ENCODE results near the gene KIF24. TPM values are rescaled to one million over a fixed set of nuclear protein-coding genes. Genes with fewer than 3 reads are reported as not detected.
"Not testable (repeated sequence)": the region's sequence is repeated elsewhere in the genome, so short reads cannot be mapped to it uniquely, and the experiment has no call there.

KIF24 gene
- total RNA-seq, 1 experiment from 2014 or later: 4.1 TPM

DNA sequence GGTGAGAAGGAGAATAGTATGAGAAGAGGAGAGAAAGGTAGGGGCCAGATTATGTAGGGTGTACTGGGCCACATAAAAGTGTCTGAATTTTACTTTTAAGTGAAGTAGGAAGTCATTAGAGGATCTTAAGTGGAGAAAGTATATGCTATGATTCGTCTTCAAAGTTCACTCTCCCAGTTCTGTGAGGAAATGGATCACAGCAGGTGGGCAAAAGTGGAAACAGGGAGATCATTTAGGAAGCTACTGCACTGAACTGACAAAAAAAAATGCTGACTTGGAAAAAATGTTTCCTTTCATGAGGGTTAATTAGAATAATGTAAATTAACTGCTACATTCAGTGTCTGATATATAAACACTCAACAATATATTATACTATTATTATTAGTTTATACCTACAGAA lies 2.4 kb downstream of the KIF24 start:
- H3K36me3 ChIP-seq: no peaks in the 10 kb centered on the region
- no peaks in the 10 kb centered on the region for H3K27me3 ChIP-seq (replicated peaks)
- no peak overlapping the region for H3K4me3 ChIP-seq
- no peaks in the 10 kb centered on the region for H3K9me3 ChIP-seq (replicated peaks)
- H3K27ac ChIP-seq: no peak overlapping the region
- DNase-seq (ENCODE audit: low read depth in 1 of 2, low spot score in 2 of 2): no peak
- peaks cover 9% of the 10 kb centered on the region for H3K4me1 ChIP-seq (replicated peaks)

DNA sequence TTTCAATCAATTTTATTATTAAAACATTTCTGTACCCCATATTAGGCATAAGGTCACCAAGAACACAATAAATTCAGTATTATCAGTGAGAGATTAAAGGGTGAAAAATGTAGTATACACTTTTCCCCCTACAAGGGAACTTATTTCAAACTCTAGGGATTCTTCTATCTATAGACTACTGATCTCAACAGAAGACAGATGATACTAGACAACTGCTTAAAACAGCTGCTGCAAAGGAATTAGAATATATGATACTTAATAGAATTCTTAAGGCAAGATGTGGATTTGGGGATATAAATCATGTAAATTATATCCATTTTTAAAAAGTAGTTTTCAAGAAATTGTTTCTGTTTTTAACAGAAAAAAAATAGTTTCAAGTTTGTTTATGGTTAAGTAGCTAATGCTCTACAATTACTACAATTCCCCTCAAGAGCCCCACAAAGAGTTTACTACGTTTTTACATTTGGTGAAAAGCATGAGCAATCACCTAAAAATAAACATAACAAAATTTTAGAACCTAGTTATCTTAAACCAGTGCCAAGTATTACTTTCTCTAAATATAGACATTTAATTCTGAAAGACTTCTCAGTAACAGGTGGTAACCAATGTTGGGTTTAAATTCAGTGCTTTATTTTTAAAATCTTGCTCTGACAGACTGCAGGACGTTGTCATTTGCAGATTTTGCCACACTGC lies 6.0 kb downstream of the KIF24 start:
- Histone ChIP-seq H3K4me3 (no peak overlapping the region), H3K27me3 (replicated peaks) (no peaks in the 10 kb centered on the region), H3K4me1 (replicated peaks) (peaks cover 8% of the 10 kb centered on the region), H3K27ac (no peak overlapping the region), H3K9me3 (replicated peaks) (no peaks in the 10 kb centered on the region), H3K36me3 (no peaks in the 10 kb centered on the region)
- no peak for DNase-seq (ENCODE audit: low read depth in 1 of 2, low spot score in 2 of 2)

DNA sequence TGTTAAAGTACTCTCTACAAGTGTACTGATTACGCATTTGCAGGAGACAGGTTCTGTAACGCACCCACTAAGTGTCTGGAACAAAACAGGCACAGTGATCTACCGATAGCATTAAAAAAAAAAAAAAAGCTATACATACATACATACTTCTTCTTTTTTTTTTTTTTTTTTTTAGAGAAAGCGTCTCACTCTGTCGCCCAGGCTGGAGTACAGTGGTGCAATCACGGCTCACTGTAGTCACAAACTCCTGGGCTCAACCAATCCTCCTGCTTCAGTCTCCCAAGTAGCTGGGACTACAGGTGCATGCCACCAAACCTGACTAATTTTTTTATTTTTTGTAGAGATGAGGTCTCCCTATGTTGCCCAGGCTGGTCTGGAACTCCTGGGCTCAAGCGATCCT lies 7.6 kb downstream of the KIF24 start:
- no peak for DNase-seq (ENCODE audit: low read depth in 1 of 2, low spot score in 2 of 2)
- H3K4me3 ChIP-seq: no peak overlapping the region
- H3K27ac ChIP-seq: no peak overlapping the region
- H3K9me3 ChIP-seq (replicated peaks): no peaks in the 10 kb centered on the region
- H3K4me1 ChIP-seq (replicated peaks): 0 out of 2 replicates have a peak, but pooled peaks cover 4% of the 10 kb centered on the region
- H3K27me3 ChIP-seq (replicated peaks): no peaks in the 10 kb centered on the region
- no peaks in the 10 kb centered on the region for H3K36me3 ChIP-seq

DNA sequence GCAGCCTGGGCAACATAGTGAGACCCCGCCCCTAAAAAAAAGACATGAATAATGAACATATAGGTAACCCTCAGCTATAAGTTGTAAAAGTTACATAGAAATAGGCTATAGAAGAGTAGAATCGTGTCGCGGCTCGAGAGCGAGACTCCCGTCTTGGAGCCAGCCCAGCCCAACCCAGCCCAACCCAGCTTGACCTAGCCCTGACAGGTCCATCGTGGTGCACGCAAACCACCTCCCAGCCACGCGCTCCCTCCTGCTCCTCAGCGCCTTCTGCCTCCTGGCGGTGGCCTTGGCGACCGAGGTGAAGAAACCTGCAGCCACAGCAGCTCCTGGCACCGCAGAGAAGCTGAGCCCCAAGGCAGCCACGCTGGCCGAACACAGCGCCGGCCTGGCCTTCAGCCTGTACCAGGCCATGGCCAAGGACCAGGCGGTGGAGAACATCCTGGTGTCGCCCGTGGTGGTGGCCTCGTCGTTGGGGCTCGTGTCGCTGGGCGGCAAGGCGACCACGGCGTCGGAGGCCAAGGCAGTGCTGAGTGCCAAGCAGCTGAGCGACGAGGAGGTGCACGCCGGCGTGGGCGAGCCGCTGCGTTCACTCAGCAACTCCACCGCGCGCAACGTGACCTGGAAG lies 10.8 kb downstream of the KIF24 start:
- no peak overlapping the region for H3K4me3 ChIP-seq
- H3K27ac ChIP-seq: no peak overlapping the region
- no peak for DNase-seq (ENCODE audit: low read depth in 1 of 2, low spot score in 2 of 2)
- no peaks in the 10 kb centered on the region for H3K4me1 ChIP-seq (replicated peaks)
- H3K36me3 ChIP-seq: no peaks in the 10 kb centered on the region
- H3K27me3 ChIP-seq (replicated peaks): no peaks in the 10 kb centered on the region
- no peaks in the 10 kb centered on the region for H3K9me3 ChIP-seq (replicated peaks)

DNA sequence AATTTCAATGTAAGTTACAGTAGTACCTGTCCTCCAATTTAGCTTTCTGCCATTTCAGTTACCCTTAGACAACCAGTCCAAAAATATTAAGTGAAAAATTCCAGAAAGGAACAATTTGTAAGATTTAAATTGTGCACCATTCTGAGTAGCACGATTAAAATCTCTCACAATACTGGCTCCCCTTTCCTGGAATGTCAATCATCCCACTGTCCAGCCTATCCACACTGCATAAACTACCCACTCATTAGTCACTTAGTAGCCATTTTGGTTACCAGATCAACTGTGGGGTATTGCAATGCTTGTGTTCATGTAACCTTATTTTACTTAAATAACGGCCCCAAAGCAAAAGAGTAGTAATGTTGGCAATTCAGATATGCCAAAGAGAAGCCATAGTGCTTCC lies 11.6 kb downstream of the KIF24 start:
- H3K27me3 ChIP-seq (replicated peaks): no peaks in the 10 kb centered on the region
- DNase-seq (ENCODE audit: low read depth in 1 of 2, low spot score in 2 of 2): no peak
- H3K36me3 ChIP-seq: no peaks in the 10 kb centered on the region
- H3K4me3 ChIP-seq: no peak overlapping the region
- no peaks in the 10 kb centered on the region for H3K4me1 ChIP-seq (replicated peaks)
- no peaks in the 10 kb centered on the region for H3K9me3 ChIP-seq (replicated peaks)
- H3K27ac ChIP-seq: no peak overlapping the region

DNA sequence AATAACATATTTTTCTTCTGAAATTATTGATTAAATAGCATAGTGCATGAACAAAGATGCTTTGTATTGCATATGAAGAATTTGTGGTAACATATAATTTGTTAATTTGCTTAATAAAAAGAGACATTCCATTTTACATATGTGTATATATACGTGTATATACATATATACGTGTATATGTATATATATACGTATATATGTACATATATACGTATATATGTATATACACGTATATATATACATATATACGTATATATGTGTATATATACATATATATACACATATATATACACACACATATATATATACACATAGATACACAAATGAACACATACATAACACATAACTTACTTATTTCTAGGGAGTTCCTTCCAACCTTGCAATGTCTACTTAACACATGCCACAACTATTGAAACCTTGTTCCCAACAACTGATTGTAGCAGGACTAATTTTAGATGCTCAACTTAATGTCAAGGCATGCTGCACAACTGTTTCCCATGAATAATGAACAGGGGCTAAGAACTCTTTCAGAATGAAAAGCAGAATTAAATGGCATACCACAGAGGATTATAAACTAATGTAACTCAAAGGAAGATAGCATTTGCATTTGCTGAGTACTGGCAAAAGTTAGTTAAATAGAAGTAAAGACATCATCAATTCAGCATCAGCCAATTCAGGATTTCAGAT lies 17.4 kb downstream of the KIF24 start:
- Histone ChIP-seq H3K36me3 (no peaks in the 10 kb centered on the region), H3K4me3 (no peak overlapping the region), H3K27me3 (replicated peaks) (no peaks in the 10 kb centered on the region), H3K27ac (no peak overlapping the region), H3K9me3 (replicated peaks) (no peaks in the 10 kb centered on the region), H3K4me1 (replicated peaks) (no peaks in the 10 kb centered on the region)
- DNase-seq (ENCODE audit: low read depth in 1 of 2, low spot score in 2 of 2): no peak

DNA sequence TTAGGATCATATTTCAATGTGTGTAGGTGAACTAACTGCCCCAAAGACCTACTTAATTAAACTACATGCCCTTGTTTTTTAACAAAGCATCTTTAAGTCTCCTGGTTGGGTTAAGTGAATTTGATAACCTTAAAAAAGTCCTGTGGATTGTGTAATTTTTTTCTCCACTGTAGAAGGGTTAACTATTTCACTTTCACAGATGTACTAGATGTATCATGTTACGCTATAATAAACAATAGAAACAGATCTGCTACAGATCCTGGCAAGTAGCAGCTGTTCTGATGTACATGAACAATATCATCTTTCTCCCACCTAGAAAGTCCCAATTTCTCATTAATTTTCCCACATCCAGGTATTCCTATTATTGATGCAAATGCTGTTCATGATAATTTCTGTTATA lies 18.9 kb downstream of the KIF24 start:
- Histone ChIP-seq H3K27me3 (replicated peaks) (no peaks in the 10 kb centered on the region), H3K4me1 (replicated peaks) (no peaks in the 10 kb centered on the region), H3K27ac (no peak overlapping the region), H3K36me3 (no peaks in the 10 kb centered on the region), H3K9me3 (replicated peaks) (no peaks in the 10 kb centered on the region), H3K4me3 (no peak overlapping the region)
- DNase-seq (ENCODE audit: low read depth in 1 of 2, low spot score in 2 of 2): no peak

DNA sequence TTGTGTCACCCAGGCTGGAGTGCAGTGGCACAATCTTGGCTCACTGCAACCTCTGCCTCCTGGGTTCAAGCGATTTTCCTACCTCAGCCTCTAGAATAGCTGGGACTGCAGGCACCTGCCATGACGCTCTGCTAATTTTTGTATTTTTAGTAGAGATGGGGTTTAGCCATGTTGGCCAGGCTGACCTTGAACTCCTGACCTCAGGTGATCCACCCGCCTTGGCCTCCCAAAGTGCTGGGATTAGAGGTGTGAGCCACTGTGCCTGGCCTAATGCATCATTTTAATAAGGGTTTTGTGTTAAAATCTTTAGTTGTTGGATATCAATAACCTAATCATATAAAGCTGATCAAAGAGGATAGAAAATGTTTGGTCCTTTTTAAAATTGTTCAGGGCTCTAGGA lies 20.8 kb downstream of the KIF24 start:
- not testable (repeated sequence) for H3K27me3 ChIP-seq (replicated peaks); H3K4me1 ChIP-seq (replicated peaks); H3K36me3 ChIP-seq; H3K9me3 ChIP-seq (replicated peaks); H3K27ac ChIP-seq; DNase-seq (ENCODE audit: low read depth in 1 of 2, low spot score in 2 of 2); H3K4me3 ChIP-seq

DNA sequence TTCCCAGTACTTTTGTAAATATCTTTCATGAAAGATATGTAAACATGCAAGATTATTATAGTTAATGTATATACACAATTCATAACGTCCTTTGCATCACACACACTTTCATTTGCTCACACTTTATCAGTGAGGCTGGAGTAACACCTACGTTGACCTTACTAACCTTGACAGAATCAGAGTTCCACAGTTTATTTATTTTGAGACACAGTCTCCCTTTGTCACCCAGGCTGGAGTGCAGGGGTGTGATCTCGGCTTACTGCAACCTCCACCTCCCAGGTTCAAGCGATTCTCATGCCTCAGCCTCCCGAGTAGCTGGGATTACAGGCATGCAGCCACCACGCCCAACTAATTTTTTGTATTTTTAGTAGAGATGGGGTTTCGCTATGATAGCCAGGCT lies 28.0 kb downstream of the KIF24 start:
- not testable (repeated sequence) for H3K4me1 ChIP-seq (replicated peaks); H3K36me3 ChIP-seq; H3K27me3 ChIP-seq (replicated peaks); H3K4me3 ChIP-seq; H3K27ac ChIP-seq; DNase-seq (ENCODE audit: low read depth in 1 of 2, low spot score in 2 of 2); H3K9me3 ChIP-seq (replicated peaks)

DNA sequence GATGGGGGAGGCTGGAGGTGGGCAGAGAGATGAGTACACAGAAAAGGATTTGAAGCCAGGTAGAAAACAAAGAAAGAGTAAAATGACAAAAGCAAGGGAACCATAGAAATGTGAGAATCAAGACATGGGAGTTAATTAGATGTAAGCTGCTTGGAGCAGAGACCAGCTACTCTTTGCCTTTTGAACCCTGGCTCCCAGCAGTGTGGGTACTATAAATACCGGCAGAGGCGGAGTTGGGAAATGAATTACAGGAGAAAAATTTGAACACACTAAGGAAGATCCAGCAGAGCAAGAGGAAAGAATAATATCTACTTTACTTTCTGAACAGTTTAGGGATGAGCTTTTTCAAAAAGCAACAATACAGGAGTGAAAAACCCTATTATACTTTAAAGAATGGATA lies 36.5 kb downstream of the KIF24 start:
- no peaks in the 10 kb centered on the region for H3K36me3 ChIP-seq
- no peak for DNase-seq (ENCODE audit: low read depth in 1 of 2, low spot score in 2 of 2)
- H3K4me1 ChIP-seq (replicated peaks): no peaks in the 10 kb centered on the region
- H3K27me3 ChIP-seq (replicated peaks): no peaks in the 10 kb centered on the region
- H3K4me3 ChIP-seq: no peak overlapping the region
- H3K9me3 ChIP-seq (replicated peaks): no peaks in the 10 kb centered on the region
- no peak overlapping the region for H3K27ac ChIP-seq

DNA sequence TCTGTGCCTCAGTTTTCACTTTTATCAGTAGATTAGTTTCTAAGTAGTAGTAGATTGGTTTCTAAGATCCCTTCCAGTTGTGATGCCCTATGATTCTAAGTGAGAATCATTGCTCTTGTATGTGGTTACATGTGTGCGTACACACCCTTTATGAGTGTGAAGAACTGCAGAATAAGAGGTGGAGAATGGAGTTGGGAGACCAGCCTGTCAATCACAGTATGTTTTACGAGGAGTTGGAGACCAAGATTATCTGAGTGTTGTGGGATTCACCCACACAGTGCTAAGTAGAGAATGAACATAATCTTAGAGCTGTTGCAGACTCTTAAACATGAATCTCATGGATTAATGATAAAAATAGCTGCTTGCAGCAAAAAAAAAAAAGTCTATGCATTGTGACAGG lies 37.6 kb downstream of the KIF24 start:
- no peak for DNase-seq (ENCODE audit: low read depth in 1 of 2, low spot score in 2 of 2)
- Histone ChIP-seq H3K36me3 (no peaks in the 10 kb centered on the region), H3K4me1 (replicated peaks) (no peaks in the 10 kb centered on the region), H3K9me3 (replicated peaks) (no peaks in the 10 kb centered on the region), H3K4me3 (no peak overlapping the region), H3K27ac (no peak overlapping the region), H3K27me3 (replicated peaks) (no peaks in the 10 kb centered on the region)

DNA sequence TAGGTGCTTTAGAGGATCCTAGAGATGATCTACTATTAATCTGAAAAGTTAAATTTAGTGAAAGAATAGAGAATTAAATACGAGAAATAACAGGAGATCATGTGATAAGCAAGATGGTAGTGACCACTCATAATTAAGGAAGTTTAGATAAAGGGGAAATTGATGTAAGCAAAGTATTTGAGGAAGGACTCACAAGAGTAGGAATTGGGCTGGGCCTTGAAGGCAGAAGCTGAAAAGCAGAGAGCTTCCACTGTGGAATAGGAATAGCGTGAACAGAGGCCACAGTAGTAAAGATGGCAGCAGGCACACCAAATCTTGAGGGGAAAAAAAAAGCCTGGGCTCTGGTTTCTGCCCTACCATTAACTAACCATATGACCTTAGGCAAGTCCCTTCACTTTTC lies 38.0 kb downstream of the KIF24 start:
- DNase-seq (ENCODE audit: low read depth in 1 of 2, low spot score in 2 of 2): no peak
- no peaks in the 10 kb centered on the region for H3K36me3 ChIP-seq
- H3K4me3 ChIP-seq: no peak overlapping the region
- no peak overlapping the region for H3K27ac ChIP-seq
- H3K27me3 ChIP-seq (replicated peaks): no peaks in the 10 kb centered on the region
- H3K9me3 ChIP-seq (replicated peaks): no peaks in the 10 kb centered on the region
- H3K4me1 ChIP-seq (replicated peaks): no peaks in the 10 kb centered on the region

DNA sequence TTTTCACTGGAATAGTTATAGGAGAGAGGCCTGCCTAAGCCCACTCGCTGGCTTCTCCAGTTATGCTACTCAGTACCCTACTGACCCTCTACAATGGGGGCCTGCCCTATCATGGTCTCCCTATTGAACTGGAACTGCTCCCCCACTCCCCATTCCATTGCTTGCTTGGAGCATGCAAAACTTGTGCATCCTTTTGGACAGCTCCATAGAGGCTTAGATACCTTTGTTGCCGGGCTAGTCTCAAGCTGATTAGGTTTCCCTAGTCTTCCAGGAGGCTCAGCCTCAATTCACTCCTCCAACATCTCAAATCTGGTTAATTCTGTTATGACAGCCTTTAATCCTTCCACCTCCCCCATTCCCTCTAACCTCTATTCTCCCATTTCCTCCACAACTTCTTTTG lies 39.9 kb downstream of the KIF24 start:
- H3K36me3 ChIP-seq: no peaks in the 10 kb centered on the region
- no peak for DNase-seq (ENCODE audit: low read depth in 1 of 2, low spot score in 2 of 2)
- no peak overlapping the region for H3K27ac ChIP-seq

DNA sequence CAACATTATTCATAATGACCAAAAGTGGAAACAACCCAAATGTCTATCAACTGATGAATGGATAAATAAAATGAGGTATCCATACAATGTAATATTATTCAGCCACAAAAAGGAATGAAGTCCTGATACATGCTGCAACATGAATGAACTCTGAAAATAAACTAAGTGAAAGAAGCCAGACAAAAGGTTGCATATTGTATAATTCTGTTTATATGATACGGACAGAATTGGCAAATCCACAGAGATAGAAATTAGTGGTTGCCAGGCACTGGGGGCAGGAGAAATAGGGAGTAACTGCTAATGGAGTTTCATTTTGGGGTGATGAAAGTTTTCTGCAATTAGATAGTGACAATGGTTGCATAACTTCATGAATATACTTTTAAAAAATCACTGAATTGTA lies 47.0 kb downstream of the KIF24 start:
- Histone ChIP-seq H3K4me1 (replicated peaks) (no peaks in the 10 kb centered on the region), H3K36me3 (no peaks in the 10 kb centered on the region)
- no peak for DNase-seq (ENCODE audit: low read depth in 1 of 2, low spot score in 2 of 2)

More for the DNA sequence above, 39.9 kb downstream of the KIF24 start:
- Histone ChIP-seq H3K4me3 (no peak overlapping the region), H3K27me3 (replicated peaks) (no peaks in the 10 kb centered on the region), H3K9me3 (replicated peaks) (no peaks in the 10 kb centered on the region), H3K4me1 (replicated peaks) (no peaks in the 10 kb centered on the region)

More for the DNA sequence above, 47.0 kb downstream of the KIF24 start:
- Histone ChIP-seq H3K4me3 (no peak overlapping the region), H3K27ac (no peak overlapping the region), H3K9me3 (replicated peaks) (no peaks in the 10 kb centered on the region), H3K27me3 (replicated peaks) (no peaks in the 10 kb centered on the region)
